ENCODE data around the gene PLCB3.

- no peak for TF ChIP-seq TAF1 (IDR thresholded peaks at IDR 0.05; ENCODE audit: low read depth)
- TF ChIP-seq CTCF (IDR thresholded peaks at IDR 0.05; ENCODE audit: poor library complexity, severe bottlenecking): no peak
Observed at GRCh38 chr11:64244966-64245365, 6.4 kb upstream of the PLCB3 start.
